ENCODE results near the gene CDH18.

GRCh38 chr5:19927919-19928318, 60.1 kb downstream of the CDH18 start:
- no peak for TF ChIP-seq CTCF (IDR thresholded peaks at IDR 0.05)
- TF ChIP-seq POLR2A (IDR thresholded peaks at IDR 0.05), result no peak
